Ishikawa (cell line): ENCODE measurements around the gene RNASEH1.
A peak's percentile ranks its signal among the peaks of the same experiment; 100 is the strongest.

Experiments
- CEBPB ChIP-seq: IDR thresholded peaks from 2 replicates; pipeline ENCODE4 v1.6.1; 2012
- CREB1 ChIP-seq: IDR thresholded peaks from 2 replicates; pipeline ENCODE4 v1.6.1; 2012; ENCODE audit warnings: low read depth
- EGR1 ChIP-seq: IDR thresholded peaks from 2 replicates; pipeline ENCODE4 v1.6.1; 2012
- EP300 ChIP-seq: IDR thresholded peaks from 2 replicates; pipeline ENCODE4 v1.6.1; 2012; ENCODE audit warnings: borderline replicate concordance
- FOXM1 ChIP-seq: IDR thresholded peaks from 2 replicates; pipeline ENCODE4 v1.6.1; 2012; ENCODE audit warnings: low read depth, borderline replicate concordance
- NFIC ChIP-seq: IDR thresholded peaks from 2 replicates; pipeline ENCODE4 v1.6.1; 2012
- RAD21 ChIP-seq: IDR thresholded peaks from 2 replicates; pipeline ENCODE4 v1.6.1; 2012; ENCODE audit warnings: low read depth
- REST ChIP-seq: IDR thresholded peaks from 2 replicates; pipeline ENCODE4 v1.6.1; 2012; ENCODE audit warnings: low read depth, mild to moderate bottlenecking
- TAF1 ChIP-seq: IDR thresholded peaks from 2 replicates; pipeline ENCODE4 v1.6.1; 2012; ENCODE audit warnings: low read depth, mild to moderate bottlenecking
- TCF12 ChIP-seq: IDR thresholded peaks from 2 replicates; pipeline ENCODE4 v1.6.1; 2012; ENCODE audit warnings: low read depth
- TEAD4 ChIP-seq: IDR thresholded peaks from 2 replicates; pipeline ENCODE4 v1.6.1; 2012
- USF1 ChIP-seq: IDR thresholded peaks from 2 replicates; pipeline ENCODE4 v1.6.1; 2012
- YY1 ChIP-seq: IDR thresholded peaks from 2 replicates; pipeline ENCODE4 v1.6.1; 2012; ENCODE audit warnings: low read depth
- ZBTB7A ChIP-seq: IDR thresholded peaks from 2 replicates; pipeline ENCODE4 v1.6.1; 2012; ENCODE audit warnings: low read depth
- TF ChIP-seq, protein P1 (sequence below): IDR thresholded peaks from 2 replicates; pipeline ENCODE4 v1.6.1; 2012

RNASEH1 gene

GRCh38 chr2:3518496-3519254 is 39.5 kb downstream of the RNASEH1 start:
- no peak for TF ChIP-seq TCF12
- no peak; the same call in 1 of the 2 replicates for TF ChIP-seq ZBTB7A
- TF ChIP-seq CEBPB: no peak
- TF ChIP-seq NFIC: 0 out of 2 replicates have a peak, but pooled peaks have one; percentile 36
- TF ChIP-seq REST: no peak
- TF ChIP-seq RAD21: no peak
- no peak for TF ChIP-seq USF1
- TF ChIP-seq, protein P1, sequence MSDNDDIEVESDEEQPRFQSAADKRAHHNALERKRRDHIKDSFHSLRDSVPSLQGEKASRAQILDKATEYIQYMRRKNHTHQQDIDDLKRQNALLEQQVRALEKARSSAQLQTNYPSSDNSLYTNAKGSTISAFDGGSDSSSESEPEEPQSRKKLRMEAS: no peak
- no peak for TF ChIP-seq FOXM1
- no peak for TF ChIP-seq YY1
- no peak for TF ChIP-seq TEAD4
- TF ChIP-seq CREB1: no peak
- TF ChIP-seq EP300: peak; percentile 34; the same call in 1 of the 2 replicates
- TF ChIP-seq TAF1: peak; percentile 70; the same call in 1 of the 2 replicates
- 0 out of 2 replicates have a peak, but pooled peaks have one; percentile 19 for TF ChIP-seq EGR1

- TF ChIP-seq EP300: no peak
- no peak for TF ChIP-seq YY1
- TF ChIP-seq TEAD4: no peak
- TF ChIP-seq TAF1: no peak
- no peak for TF ChIP-seq CREB1
- TF ChIP-seq REST: no peak
- no peak for TF ChIP-seq CEBPB
- no peak for TF ChIP-seq EGR1
- no peak for TF ChIP-seq USF1
- no peak for TF ChIP-seq TCF12
- TF ChIP-seq FOXM1: no peak
- TF ChIP-seq, protein P1: no peak
- no peak for TF ChIP-seq ZBTB7A
Observed at GRCh38 chr2:3517948-3518495, 40.1 kb downstream of the RNASEH1 start.

DNA sequence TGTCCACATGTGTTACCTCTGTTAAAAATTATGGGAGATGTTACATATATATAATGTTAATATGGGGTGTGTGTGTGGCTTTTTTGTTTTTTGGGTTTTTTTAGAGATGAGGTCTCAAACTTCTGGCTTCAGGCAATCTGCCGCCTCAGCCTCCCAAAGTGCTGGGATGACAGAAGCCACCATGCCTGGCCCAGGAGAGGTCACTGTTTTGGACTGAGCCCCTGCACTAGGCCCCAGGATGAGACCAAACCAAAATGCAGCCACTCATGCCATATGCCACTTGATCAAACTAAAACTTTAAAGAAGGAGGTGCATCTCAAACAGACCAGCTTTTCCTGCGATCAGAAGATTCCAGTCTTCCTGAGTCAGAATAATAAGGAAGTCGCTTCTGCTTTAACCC is 41.3 kb downstream of the RNASEH1 start:
- no peak for TF ChIP-seq EGR1
- TF ChIP-seq TCF12: no peak
- no peak for TF ChIP-seq EP300
- no peak for TF ChIP-seq CEBPB
- TF ChIP-seq REST: no peak
- TF ChIP-seq TAF1: no peak
- TF ChIP-seq NFIC: no peak
- no peak for TF ChIP-seq FOXM1
- no peak for TF ChIP-seq ZBTB7A
- no peak for TF ChIP-seq USF1
- no peak for TF ChIP-seq CREB1
- TF ChIP-seq RAD21: no peak
- TF ChIP-seq YY1: no peak
- TF ChIP-seq TEAD4: no peak
- TF ChIP-seq, protein P1: no peak
